IMR-90 (cell line): ENCODE results near the gene ZRANB3. TPM values are rescaled to one million over a fixed set of nuclear protein-coding genes. Genes with fewer than 3 reads are reported as not detected.

ENCODE experiments used
- ATAC-seq: fragments of 200-7000 bp; cut with Tn5 transposase; 2 replicates; pipeline ENCODE4 v1.9.1; 2020; ENCODE audit warnings: low read depth, mild to moderate bottlenecking, moderate library complexity
- BruUV-seq: library from RNA; stranded (reverse); fragments of 400-500 nt; replicated peaks from 2 replicates; lab custom pipeline; 2021; lab: Mats Ljungman, UMichigan
- CTCF ChIA-PET: fragments of 300-600 bp; formaldehyde crosslinking; extraction: SDS; loops from one replicate; lab custom pipeline; 2021; ENCODE audit warnings: antibody characterized with exemption; lab: Yijun Ruan, JAX
- POLR2A ChIA-PET: fragments of 300-600 bp; sonication (Branson Sonifier 250); formaldehyde crosslinking; loops from one replicate; lab custom pipeline; 2022; ENCODE audit warnings: antibody characterized with exemption; ENCODE audit not compliant: unreplicated experiment; lab: Charles Lee
- DNase-seq: peaks from one replicate; pipeline ENCODE4 v3.0.0; 2013
- H2AFZ ChIP-seq: replicated peaks from 2 replicates; pipeline ENCODE3; 2013; ENCODE audit warnings: low read length, mild to moderate bottlenecking; ENCODE audit not compliant: poor library complexity
- H2AK5ac ChIP-seq: 2 replicates; pipeline ENCODE4 v1.6.1; 2013; ENCODE audit warnings: low read depth, low read length, inconsistent platforms
- H2AK9ac ChIP-seq: replicated peaks from 2 replicates; pipeline ENCODE3; 2013; ENCODE audit warnings: mild to moderate bottlenecking, low read depth, low read length, moderate library complexity; ENCODE audit not compliant: poor library complexity
- H2BK120ac ChIP-seq: 2 replicates; pipeline ENCODE4 v1.6.1; 2013; ENCODE audit warnings: low read depth, low read length, inconsistent platforms
- H2BK15ac ChIP-seq: 3 replicates; pipeline ENCODE4 v1.6.1; 2013; ENCODE audit warnings: low read depth, low read length, inconsistent platforms
- H2BK20ac ChIP-seq: 2 replicates; pipeline ENCODE4 v1.6.1; 2013; ENCODE audit warnings: low read depth, mild to moderate bottlenecking, inconsistent platforms, low read length, moderate library complexity
- H2BK5ac ChIP-seq: 2 replicates; pipeline ENCODE4 v1.6.1; 2013; ENCODE audit warnings: mild to moderate bottlenecking, low read depth, low read length, inconsistent platforms; ENCODE audit not compliant: poor library complexity, severe bottlenecking
- H3K14ac ChIP-seq: replicated peaks from 2 replicates; pipeline ENCODE4 v1.6.1; 2013; ENCODE audit warnings: low read depth, low read length, inconsistent platforms
- H3K18ac ChIP-seq: 2 replicates; pipeline ENCODE4 v1.6.1; 2013; ENCODE audit warnings: low read depth, low read length, control low read depth
- H3K23ac ChIP-seq: 2 replicates; pipeline ENCODE4 v1.6.1; 2013; ENCODE audit warnings: low read depth, low read length, inconsistent platforms
- H3K27ac ChIP-seq: 2 replicates; pipeline ENCODE4 v1.5.1; 2013; ENCODE audit warnings: mild to moderate bottlenecking, control low read depth, low read length; ENCODE audit not compliant: insufficient read depth
- H3K27me3 ChIP-seq: 2 replicates; pipeline ENCODE4 v1.6.1; 2013; ENCODE audit warnings: low read length; ENCODE audit not compliant: control insufficient read depth, insufficient read depth
- H3K36me3 ChIP-seq: 2 replicates; pipeline ENCODE4 v1.6.1; 2013; ENCODE audit warnings: low read length, mixed read lengths; ENCODE audit not compliant: control insufficient read depth, insufficient read depth
- H3K4ac ChIP-seq: 2 replicates; pipeline ENCODE4 v1.6.1; 2013; ENCODE audit warnings: low read depth, low read length, inconsistent platforms
- H3K4me1 ChIP-seq: 2 replicates; pipeline ENCODE4 v1.6.1; 2013; ENCODE audit warnings: low read length, mixed read lengths; ENCODE audit not compliant: control insufficient read depth, insufficient read depth
- H3K4me2 ChIP-seq: 2 replicates; pipeline ENCODE4 v1.6.1; 2013; ENCODE audit warnings: low read depth, mild to moderate bottlenecking, control low read depth, low read length, moderate library complexity
- H3K4me3 ChIP-seq: 2 replicates; pipeline ENCODE4 v1.5.1; 2013; ENCODE audit warnings: low read depth, mild to moderate bottlenecking, control low read depth, low read length, moderate library complexity; ENCODE audit not compliant: insufficient read depth
- H3K56ac ChIP-seq: 2 replicates; pipeline ENCODE4 v1.6.1; 2013; ENCODE audit warnings: low read length, inconsistent platforms; ENCODE audit not compliant: insufficient read depth; ENCODE audit errors: extremely low read depth
- H3K79me1 ChIP-seq, 2 experiments: 2 replicates each; pipeline ENCODE4 v1.6.1; 2013; ENCODE audit warnings: low read length in 2 of 2, inconsistent platforms in 1 of 2, low read depth in 1 of 2
- H3K9ac ChIP-seq: 2 replicates; pipeline ENCODE4 v1.6.1; 2013; ENCODE audit warnings: low read depth, low read length, control low read depth
- H3K9me1 ChIP-seq: 2 replicates; pipeline ENCODE4 v1.6.1; 2013; ENCODE audit warnings: low read length, inconsistent platforms; ENCODE audit not compliant: insufficient read depth
- H3K9me3 ChIP-seq: 2 replicates; pipeline ENCODE4 v1.6.1; 2013; ENCODE audit warnings: low read length; ENCODE audit not compliant: control insufficient read depth, insufficient read depth
- H4K20me1 ChIP-seq: 2 replicates; pipeline ENCODE4 v1.6.1; 2013; ENCODE audit warnings: low read length, inconsistent platforms; ENCODE audit not compliant: insufficient read depth
- H4K5ac ChIP-seq: 2 replicates; pipeline ENCODE4 v1.6.1; 2013; ENCODE audit warnings: mild to moderate bottlenecking, low read depth, low read length, control low read depth
- H4K8ac ChIP-seq, 2 experiments: 2 replicates each; pipeline ENCODE4 v1.6.1; 2013; ENCODE audit warnings: low read depth in 2 of 2, low read length in 2 of 2, control low read depth in 1 of 2, inconsistent platforms in 1 of 2
- H4K91ac ChIP-seq: 2 replicates; pipeline ENCODE4 v1.6.1; 2013; ENCODE audit warnings: low read depth, low read length, inconsistent platforms; ENCODE audit not compliant: insufficient read depth
- CHD1 ChIP-seq: IDR thresholded peaks from 2 replicates; pipeline ENCODE4 v1.6.1; 2012; ENCODE audit warnings: low read depth, low read length, improper control_type of control experiment
- ELK1 ChIP-seq: fragments of 150-350 bp; IDR thresholded peaks from 2 replicates; pipeline ENCODE4 v1.6.1; 2016; ENCODE audit warnings: low read depth, mild to moderate bottlenecking, low read length, moderate library complexity, borderline replicate concordance
- FOS ChIP-seq: fragments of 150-350 bp; IDR thresholded peaks from 2 replicates; pipeline ENCODE4 v1.6.1; 2016; ENCODE audit warnings: low read depth, low read length
- MXI1 ChIP-seq: IDR thresholded peaks from 2 replicates; pipeline ENCODE4 v1.6.1; 2012; ENCODE audit warnings: low read depth, mild to moderate bottlenecking, low read length, moderate library complexity, borderline replicate concordance
- NFE2L2 ChIP-seq: fragments of 150-350 bp; IDR thresholded peaks from 2 replicates; pipeline ENCODE4 v1.6.1; 2016; ENCODE audit warnings: low read depth, mild to moderate bottlenecking, low read length
- POLR2A ChIP-seq: IDR thresholded peaks from 2 replicates; pipeline ENCODE4 v1.6.1; 2012; ENCODE audit warnings: mild to moderate bottlenecking, low read depth, low read length
- RAD21 ChIP-seq: IDR thresholded peaks from 2 replicates; pipeline ENCODE4 v1.6.1; 2012; ENCODE audit warnings: low read length, improper control_type of control experiment
- RFX5 ChIP-seq: IDR thresholded peaks from 2 replicates; pipeline ENCODE4 v1.8.0; 2012; ENCODE audit warnings: low read depth, mild to moderate bottlenecking, low read length, moderate library complexity
- SMC3 ChIP-seq: fragments of 150-350 bp; IDR thresholded peaks from 2 replicates; pipeline ENCODE4 v1.6.1; 2016; ENCODE audit warnings: low read depth, mild to moderate bottlenecking, antibody characterized with exemption, low read length, moderate library complexity
- USF2 ChIP-seq: fragments of 150-350 bp; IDR thresholded peaks from 2 replicates; pipeline ENCODE4 v1.6.1; 2017; ENCODE audit warnings: mild to moderate bottlenecking, antibody characterized with exemption, low read length, low read depth
- WGBS, 2 experiments: methylation state at CpG; one replicate each; pipeline versions ENCODE4 v1.1.5 to v1.1.7; 2013; ENCODE audit warnings: missing lambda C conversion rate in 2 of 2; ENCODE audit not compliant: insufficient read length in 1 of 2; ENCODE audit errors: extremely low coverage in 2 of 2; 5-methylcytosine and 5-hydroxymethylcytosine counted together
- dilution Hi-C: fragments of 300-500 bp; cut with HindIII; formaldehyde crosslinking; loops from one replicate; pipeline ENCODE4 v1.14.3; 2018; ENCODE audit warnings: low sequenced_read_pairs; ENCODE audit not compliant: unreplicated experiment
- in situ Hi-C: fragments of 300-500 bp; cut with MboI; formaldehyde crosslinking; loops from 3 replicates; pipeline ENCODE4 v1.14.3; 2019; ENCODE audit warnings: low sequenced_read_pairs, inconsistent platforms, mixed read lengths
- intact Hi-C: fragments of 100-400 bp; cut with micrococcal nuclease; formaldehyde crosslinking; loops from 2 replicates; pipeline ENCODE4 v1.10.0; 2022
- polyA plus RNA-seq, 3 experiments: library from polyadenylated mRNA; depleted of rRNA; stranded (reverse); fragments of >200 nt; gene quantifications; 2 replicates each; pipeline ENCODE4 v1.2.3, GENCODE V29; 2012; ENCODE audit warnings: low replicate concordance in 1 of 3
- total RNA-seq: library from RNA; depleted of rRNA; stranded (reverse); fragments of >200 nt; gene quantifications from 2 replicates; pipeline ENCODE4 v1.2.3, GENCODE V29; 2012

The ZRANB3 gene
- total and polyA plus RNA-seq, 2 of the 4 experiments (the other 2 are of a cell fraction), result 3.4 to 9.3 TPM

- Histone ChIP-seq H3K56ac (no peak overlapping the region), H3K9me3 (no peaks in the 10 kb centered on the region), H2BK120ac (no peak overlapping the region), H3K4me1 (no peaks in the 10 kb centered on the region), H3K9ac (no peak overlapping the region), H2BK15ac (no peak overlapping the region), H3K9me1 (no peaks in the 10 kb centered on the region), H2AFZ (no peak overlapping the region), H3K27ac (no peak overlapping the region), H4K20me1 (no peaks in the 10 kb centered on the region), H3K79me1 (no peaks in the 10 kb centered on the region), H3K4ac (no peak overlapping the region), H4K8ac (no peak overlapping the region), H4K5ac (no peak overlapping the region), H3K27me3 (no peaks in the 10 kb centered on the region), H3K23ac (no peak overlapping the region), H2AK5ac (no peak overlapping the region), H2AK9ac (no peak overlapping the region), H2BK20ac (no peak overlapping the region), H3K18ac (no peak overlapping the region), H3K14ac (no peak overlapping the region), H2BK5ac (no peak overlapping the region), H3K36me3 (no peaks in the 10 kb centered on the region), H4K91ac (no peak overlapping the region), H3K4me3 (no peak overlapping the region), H3K4me2 (no peak overlapping the region)
- in situ Hi-C loops (no loop called here), intact Hi-C loops (no loop called here), dilution Hi-C loops (no loop called here)
- no peak for TF ChIP-seq CHD1
- no peak for TF ChIP-seq USF2
- no peak for TF ChIP-seq RFX5
- TF ChIP-seq SMC3, result no peak
- no peak for TF ChIP-seq POLR2A
- TF ChIP-seq MXI1, result no peak
- TF ChIP-seq RAD21, result no peak
- no peak for TF ChIP-seq FOS
- no peak for TF ChIP-seq ELK1
- TF ChIP-seq NFE2L2, result no peak
- no peak for ATAC-seq
- ChIA-PET CTCF (no interaction called here), POLR2A (no interaction called here)
- no peak for DNase-seq
- no TSS peak for BruUV-seq
- no CpG with 5 or more reads among the region's 1 CpG for WGBS, 2 experiments
Measured at GRCh38 chr2:135281379-135281778, 249.6 kb downstream of the ZRANB3 start.
